Measurements from ENCODE around the gene SUSD2.

SUSD2 gene

GRCh38 chr22:24153959-24154358, 27.3 kb upstream of the SUSD2 start:
- no peak for DNase-seq (ENCODE audit: low read depth in 2 of 2)

GRCh38 chr22:24154826-24155225, 26.5 kb upstream of the SUSD2 start:
- no peak for DNase-seq (ENCODE audit: low read depth in 2 of 2)

- DNase-seq (ENCODE audit: low read depth in 2 of 2): no peak
Observed at GRCh38 chr22:24155627-24156140, 25.6 kb upstream of the SUSD2 start.

GRCh38 chr22:24156141-24156912, 25.0 kb upstream of the SUSD2 start:
- peak; percentile 66 to 67 for DNase-seq (ENCODE audit: low read depth in 2 of 2)

- DNase-seq (ENCODE audit: low read depth in 2 of 2): peak; percentile 55 to 61
Observed at GRCh38 chr22:24156913-24157821, 24.1 kb upstream of the SUSD2 start.

- no peak for DNase-seq (ENCODE audit: low read depth in 2 of 2)
Observed at GRCh38 chr22:24157822-24158135, 23.5 kb upstream of the SUSD2 start.

- DNase-seq (ENCODE audit: low read depth in 2 of 2): no peak
Observed at GRCh38 chr22:24159650-24160049, 21.6 kb upstream of the SUSD2 start.

- no peak for DNase-seq (ENCODE audit: low read depth in 2 of 2)
Observed at GRCh38 chr22:24160546-24160945, 20.7 kb upstream of the SUSD2 start.

GRCh38 chr22:24161485-24161884, 19.8 kb upstream of the SUSD2 start:
- DNase-seq (ENCODE audit: low read depth in 2 of 2): no peak

- DNase-seq (ENCODE audit: low read depth in 2 of 2): no peak
Observed at GRCh38 chr22:24161909-24162308, 19.4 kb upstream of the SUSD2 start.

- no peak for DNase-seq (ENCODE audit: low read depth in 2 of 2)
Observed at GRCh38 chr22:24162436-24162835, 18.9 kb upstream of the SUSD2 start.

GRCh38 chr22:24164243-24164642, 17.0 kb upstream of the SUSD2 start:
- no peak for DNase-seq (ENCODE audit: low read depth in 2 of 2)

- DNase-seq (ENCODE audit: low read depth in 2 of 2): no peak
Observed at GRCh38 chr22:24164940-24165339, 16.3 kb upstream of the SUSD2 start.

- no peak for DNase-seq (ENCODE audit: low read depth in 2 of 2)
Observed at GRCh38 chr22:24165673-24166072, 15.6 kb upstream of the SUSD2 start.

GRCh38 chr22:24166811-24167210, 14.5 kb upstream of the SUSD2 start:
- no peak for DNase-seq (ENCODE audit: low read depth in 2 of 2)

- DNase-seq (ENCODE audit: low read depth in 2 of 2): no peak
Observed at GRCh38 chr22:24169439-24170058, 11.7 kb upstream of the SUSD2 start.

GRCh38 chr22:24170188-24170587, 11.1 kb upstream of the SUSD2 start:
- DNase-seq (ENCODE audit: low read depth in 2 of 2): no peak

GRCh38 chr22:24170632-24171031, 10.7 kb upstream of the SUSD2 start:
- no peak for DNase-seq (ENCODE audit: low read depth in 2 of 2)

- DNase-seq (ENCODE audit: low read depth in 2 of 2): no peak
Observed at GRCh38 chr22:24171822-24172221, 9.5 kb upstream of the SUSD2 start.

- peak; percentile 51 to 53 for DNase-seq (ENCODE audit: low read depth in 2 of 2)
Observed at GRCh38 chr22:24175160-24175808, 6.0 kb upstream of the SUSD2 start.

- no peak for DNase-seq (ENCODE audit: low read depth in 2 of 2)
Observed at GRCh38 chr22:24176040-24176439, 5.2 kb upstream of the SUSD2 start.

GRCh38 chr22:24176630-24177029, 4.7 kb upstream of the SUSD2 start:
- DNase-seq (ENCODE audit: low read depth in 2 of 2): no peak
